HG02938 (cell line): ENCODE results near the gene FOXC1.

Experiments
- ATAC-seq: cut with Tn5 transposase; IDR thresholded peaks from one replicate; pipeline ENCODE4 v1.9.1; 2021; ENCODE audit warnings: mild to moderate bottlenecking, moderate library complexity; ENCODE audit not compliant: unreplicated experiment

FOXC1 gene

DNA sequence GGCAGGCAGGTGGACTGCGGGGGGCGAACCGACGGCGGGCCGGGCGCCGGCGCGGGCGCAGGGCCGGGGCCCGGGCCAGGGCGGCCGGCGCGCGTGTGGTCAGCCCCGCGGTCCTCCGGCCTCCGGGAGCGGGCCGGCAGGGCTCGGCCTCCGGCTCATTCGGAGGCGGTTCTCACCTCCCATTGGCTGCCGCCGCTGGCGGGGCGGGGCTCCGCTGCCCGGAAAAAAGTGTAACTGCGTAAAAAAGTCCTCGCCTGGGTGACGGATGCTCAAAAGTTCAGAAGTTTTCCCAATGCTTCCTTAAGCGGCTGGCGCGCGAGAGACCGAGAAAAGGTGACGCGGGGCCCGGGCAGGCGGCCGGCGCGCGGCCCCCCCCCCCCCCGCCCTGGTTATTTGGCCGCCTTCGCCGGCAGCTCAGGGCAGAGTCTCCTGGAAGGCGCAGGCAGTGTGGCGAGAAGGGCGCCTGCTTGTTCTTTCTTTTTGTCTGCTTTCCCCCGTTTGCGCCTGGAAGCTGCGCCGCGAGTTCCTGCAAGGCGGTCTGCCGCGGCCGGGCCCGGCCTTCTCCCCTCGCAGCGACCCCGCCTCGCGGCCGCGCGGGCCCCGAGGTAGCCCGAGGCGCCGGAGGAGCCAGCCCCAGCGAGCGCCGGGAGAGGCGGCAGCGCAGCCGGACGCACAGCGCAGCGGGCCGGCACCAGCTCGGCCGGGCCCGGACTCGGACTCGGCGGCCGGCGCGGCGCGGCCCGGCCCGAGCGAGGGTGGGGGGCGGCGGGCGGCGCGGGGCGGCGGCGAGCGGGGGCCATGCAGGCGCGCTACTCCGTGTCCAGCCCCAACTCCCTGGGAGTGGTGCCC, at the start of gene FOXC1:
TSS of gene FOXC1 (plus strand) at position 268 of the 849 bp plus-strand sequence. CDS start at position 799, 531 bp downstream.
- peak; percentile 60 for ATAC-seq

DNA sequence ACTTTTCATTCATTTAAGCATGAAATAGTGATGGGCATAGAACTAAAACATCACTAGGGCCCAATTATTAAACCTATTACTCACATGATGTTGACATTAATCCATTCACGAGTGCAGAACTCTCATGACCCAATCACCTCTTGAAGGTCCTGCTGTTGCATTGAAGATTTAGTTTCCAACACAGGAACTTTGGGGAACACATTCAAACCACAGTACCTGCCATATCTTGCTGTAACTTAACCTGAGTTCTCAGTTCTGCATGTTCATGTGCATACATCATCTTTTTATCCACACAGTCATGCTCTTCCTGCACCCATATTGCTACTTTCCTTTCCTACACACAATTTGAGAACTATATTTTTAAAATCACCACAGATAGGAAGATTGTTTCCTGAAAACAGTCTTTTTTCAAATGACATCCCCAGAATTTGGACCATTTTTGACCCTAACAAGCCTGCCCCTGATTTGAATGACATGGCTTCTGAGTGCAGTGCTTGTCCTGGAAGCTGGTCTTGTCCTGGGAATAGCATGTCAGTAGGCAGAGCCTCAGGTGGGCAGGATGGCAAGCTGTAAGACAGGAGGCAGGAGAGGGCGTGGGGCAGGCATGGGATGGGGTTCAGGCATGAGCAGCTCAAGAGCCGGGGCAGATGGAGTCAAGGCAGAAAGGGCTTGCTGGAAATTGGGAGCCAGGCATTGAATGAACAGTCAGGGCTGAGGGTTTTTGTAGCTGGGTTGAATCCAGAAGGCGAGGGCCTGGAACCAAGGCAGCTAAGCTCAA, 49.2 kb upstream of the FOXC1 start:
- ATAC-seq, result no peak

- ATAC-seq, result no peak
These were observed 48.4 kb upstream of the FOXC1 start for GRCh38 chr6:1561355-1561754.

- no peak for ATAC-seq
These were observed 47.4 kb upstream of the FOXC1 start for GRCh38 chr6:1562171-1562955.

DNA sequence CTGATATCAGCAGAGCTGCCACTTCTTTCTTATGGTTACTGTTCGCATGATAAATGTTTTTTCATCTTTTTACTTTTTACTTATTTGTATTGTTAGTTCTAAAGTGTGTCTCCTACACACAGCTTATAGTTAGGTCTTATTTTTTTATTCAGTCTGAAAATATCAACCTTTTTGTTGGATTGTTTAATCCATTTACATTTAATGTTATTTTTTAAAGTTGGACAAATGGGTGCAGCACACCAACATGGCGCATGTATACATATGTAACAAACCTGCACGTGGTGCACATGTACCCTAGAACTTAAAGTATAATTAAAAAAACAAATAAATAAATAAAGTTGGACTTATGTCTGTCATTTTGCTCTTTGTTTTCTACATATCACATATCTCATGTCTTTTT, 40.3 kb upstream of the FOXC1 start:
- no peak for ATAC-seq

GRCh38 chr6:1570848-1571247, 38.9 kb upstream of the FOXC1 start:
- ATAC-seq, result no peak

DNA sequence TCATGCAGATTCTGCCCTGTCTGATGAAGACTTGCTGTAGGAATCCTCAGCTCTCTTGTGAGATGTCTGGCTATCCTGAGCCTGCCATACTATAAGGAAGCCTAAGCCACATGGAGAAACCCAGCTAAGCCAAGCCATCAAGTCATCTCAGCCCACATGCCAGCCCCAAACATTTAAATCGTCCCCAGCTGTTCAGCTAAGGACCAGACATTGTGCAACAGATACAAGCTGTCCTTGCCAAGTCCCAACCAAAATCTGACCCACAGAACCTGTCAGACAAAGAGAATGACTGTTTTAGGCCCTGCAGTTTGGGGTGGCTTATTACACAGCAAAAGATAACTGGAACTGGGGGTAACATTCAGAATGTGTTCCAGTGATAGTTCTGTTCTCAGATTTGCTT, 36.8 kb upstream of the FOXC1 start:
- no peak for ATAC-seq

DNA sequence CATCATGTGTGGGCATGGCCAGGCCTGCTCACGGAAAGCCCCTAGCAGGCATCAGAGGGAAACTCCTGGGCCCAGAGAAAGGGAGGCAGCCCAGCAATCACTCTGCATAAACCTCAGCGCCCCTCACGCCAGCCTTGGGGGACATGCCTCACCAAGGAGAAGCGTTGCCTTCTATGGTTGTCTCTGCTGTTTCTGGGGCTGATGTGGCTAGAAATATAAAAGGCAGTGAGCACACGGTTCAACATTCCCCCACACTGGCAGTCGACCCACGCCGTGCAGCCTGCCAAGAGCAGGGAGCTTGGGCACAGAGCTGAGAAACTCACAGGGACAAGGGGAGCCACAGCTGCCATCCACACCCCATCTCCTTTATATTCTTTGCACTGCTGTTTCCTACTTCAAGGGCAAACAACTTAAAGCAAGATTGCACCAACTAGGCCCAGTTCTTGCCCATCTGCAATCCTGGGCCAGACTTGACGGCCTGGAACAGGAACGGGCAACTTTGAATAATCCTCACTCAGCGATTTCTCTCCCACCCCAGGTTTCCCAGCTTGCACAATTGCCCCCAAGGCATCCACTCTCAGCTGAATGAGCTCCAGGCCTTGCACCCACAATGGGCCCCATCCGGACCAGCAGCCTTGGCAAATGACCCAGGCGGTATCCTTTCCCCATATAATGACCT, 35.5 kb upstream of the FOXC1 start:
- ATAC-seq, result no peak

- ATAC-seq, result no peak
These were observed 34.9 kb upstream of the FOXC1 start for GRCh38 chr6:1574890-1575209.

GRCh38 chr6:1575210-1576041, 34.3 kb upstream of the FOXC1 start:
- ATAC-seq, result no peak

GRCh38 chr6:1576166-1576565, 33.5 kb upstream of the FOXC1 start:
- no peak for ATAC-seq

DNA sequence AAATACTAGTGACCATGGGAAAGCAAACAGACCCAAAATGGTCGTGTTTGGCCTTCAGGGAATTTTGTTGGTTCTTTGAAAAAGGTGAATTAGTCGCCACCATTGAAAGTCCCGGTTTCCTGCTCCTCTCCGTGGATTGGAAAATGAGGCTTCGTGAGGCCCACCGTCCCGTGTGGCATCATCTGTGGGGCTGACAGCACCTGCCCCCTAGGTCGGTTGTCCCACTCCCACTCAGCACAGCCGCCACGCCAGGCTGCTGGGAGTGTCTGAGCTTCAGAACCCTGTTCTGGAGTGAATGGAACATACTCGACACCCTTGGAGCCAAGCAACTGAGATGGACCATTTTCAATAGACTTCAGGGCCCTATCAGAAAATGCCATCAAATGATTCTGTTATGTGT, 33.0 kb upstream of the FOXC1 start:
- ATAC-seq, result no peak

- no peak for ATAC-seq
These were observed 32.5 kb upstream of the FOXC1 start for GRCh38 chr6:1577146-1577680.

GRCh38 chr6:1577896-1578745, 31.6 kb upstream of the FOXC1 start:
- no peak for ATAC-seq

DNA sequence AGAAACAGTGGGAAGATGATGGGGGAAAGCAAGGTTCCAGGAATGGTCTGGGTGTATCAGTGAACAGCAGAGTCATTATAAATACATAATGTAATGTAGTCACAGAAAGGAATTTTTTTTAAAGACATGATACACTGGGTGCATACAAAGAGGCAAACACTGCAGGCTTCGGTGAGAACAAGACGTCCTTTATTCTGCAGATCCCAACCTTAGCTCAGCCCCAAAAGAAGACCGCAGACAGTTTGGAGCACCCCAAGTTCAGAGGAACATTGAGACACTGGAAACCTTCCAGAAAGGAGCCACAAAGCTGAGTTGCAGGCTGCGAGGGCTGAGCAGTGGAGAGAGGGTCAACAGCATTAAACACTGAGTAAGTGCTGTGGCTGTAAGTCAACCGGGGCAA, 30.6 kb upstream of the FOXC1 start:
- no peak for ATAC-seq

GRCh38 chr6:1580109-1580508, 29.6 kb upstream of the FOXC1 start:
- no peak for ATAC-seq

DNA sequence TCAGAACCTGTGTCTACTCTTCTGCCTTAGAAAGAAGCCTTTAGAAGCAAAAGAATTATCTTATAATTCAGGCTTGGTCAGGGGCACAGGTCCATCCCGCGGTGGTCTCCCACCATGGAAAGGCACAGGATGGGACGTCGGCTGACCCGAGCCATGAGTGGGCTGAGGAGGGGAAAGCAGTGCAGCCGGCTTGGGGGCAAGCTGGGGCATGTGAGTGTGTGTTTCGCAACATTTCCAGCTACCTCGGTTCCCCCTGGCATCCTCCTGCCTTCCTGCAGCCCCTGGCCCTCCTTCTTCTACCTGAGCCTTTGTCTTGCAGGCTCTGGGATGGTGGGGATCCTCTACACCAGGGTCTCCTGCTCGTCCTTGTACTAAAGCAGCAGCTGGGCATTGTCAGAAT, 29.1 kb upstream of the FOXC1 start:
- no peak for ATAC-seq

DNA sequence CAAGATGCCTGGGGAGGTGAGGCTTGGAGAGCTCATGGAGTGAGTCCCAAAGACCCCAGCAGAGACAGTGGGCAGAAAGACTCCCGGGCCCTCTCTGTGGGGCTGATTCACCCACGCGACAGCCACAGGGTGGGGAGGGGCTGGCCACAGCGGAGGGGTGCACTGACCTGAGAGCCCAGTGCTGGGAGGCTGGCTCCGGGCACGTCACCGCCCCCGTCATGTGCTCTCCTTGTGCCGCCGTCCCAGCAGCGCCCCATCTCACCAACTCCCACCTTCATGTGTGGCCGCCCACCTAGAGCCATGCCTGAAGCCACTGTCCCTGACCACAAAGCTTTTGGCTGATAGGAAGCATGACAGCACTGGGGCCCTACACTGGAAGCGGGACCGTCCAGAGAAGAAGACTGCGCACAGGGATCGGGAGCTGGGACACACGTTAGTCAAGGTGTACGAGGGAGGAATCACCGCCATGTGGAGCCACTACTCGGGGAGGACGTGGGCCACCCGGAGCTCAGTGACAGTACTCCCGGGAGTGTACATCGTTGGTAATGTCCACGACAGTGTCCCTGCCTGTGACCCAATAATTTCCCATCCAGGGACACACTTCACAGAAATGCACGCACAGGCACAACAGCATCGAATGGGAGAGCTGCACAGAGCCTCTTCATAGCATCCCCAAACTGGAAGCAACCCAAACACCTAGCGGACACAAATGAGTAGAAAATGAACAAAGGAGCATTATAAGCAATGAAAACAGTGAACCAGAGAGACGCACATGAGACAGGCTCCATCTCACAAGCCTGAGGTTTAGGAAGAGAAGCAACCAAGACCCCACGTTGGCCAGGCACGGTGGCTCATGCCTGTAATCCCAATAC, 28.4 kb upstream of the FOXC1 start:
- ATAC-seq, result no peak
